ENCODE data around the gene USP22. TPM values are rescaled to one million over a fixed set of nuclear protein-coding genes. Genes with fewer than 3 reads are reported as not detected.

Gene USP22
- total RNA-seq, 4 donors from 2014 or later: 61.7 to 91.2 (median 78.0) TPM

DNA sequence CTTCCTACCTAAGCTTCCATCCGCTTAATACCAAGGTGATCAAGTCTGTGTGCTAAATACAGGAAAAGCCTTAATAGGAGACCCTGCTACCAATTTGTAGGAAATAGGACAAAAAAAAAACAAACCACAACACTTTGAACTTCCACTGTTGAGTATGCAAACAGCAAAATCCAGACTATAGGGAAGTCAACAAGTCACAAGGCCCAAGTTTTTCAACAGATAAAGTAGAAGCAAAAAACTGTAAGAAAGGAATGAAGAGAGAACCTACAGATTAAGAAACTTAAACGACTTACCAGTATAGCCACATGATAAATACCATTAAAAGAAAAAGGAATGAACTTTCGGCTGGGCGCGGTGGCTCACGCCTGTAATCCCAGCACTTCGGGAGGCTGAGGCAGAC lies 7.4 kb downstream of the USP22 start:
- Histone ChIP-seq H3K4me1 (peaks cover 37 to 99% (median 62%) of the 10 kb centered on the region in 3 donors), H3K27me3 (no peaks in the 10 kb centered on the region), H3K9me3 (no peaks in the 10 kb centered on the region), H3K27ac (peak overlapping the region in 3 of 4 donors; percentile 2 to 68 (median 46)), H3K36me3 (peaks cover 0 to 17% (median 0%) of the 10 kb centered on the region in 3 donors), H3K4me3 (no peak overlapping the region)
- TF ChIP-seq, protein P1, sequence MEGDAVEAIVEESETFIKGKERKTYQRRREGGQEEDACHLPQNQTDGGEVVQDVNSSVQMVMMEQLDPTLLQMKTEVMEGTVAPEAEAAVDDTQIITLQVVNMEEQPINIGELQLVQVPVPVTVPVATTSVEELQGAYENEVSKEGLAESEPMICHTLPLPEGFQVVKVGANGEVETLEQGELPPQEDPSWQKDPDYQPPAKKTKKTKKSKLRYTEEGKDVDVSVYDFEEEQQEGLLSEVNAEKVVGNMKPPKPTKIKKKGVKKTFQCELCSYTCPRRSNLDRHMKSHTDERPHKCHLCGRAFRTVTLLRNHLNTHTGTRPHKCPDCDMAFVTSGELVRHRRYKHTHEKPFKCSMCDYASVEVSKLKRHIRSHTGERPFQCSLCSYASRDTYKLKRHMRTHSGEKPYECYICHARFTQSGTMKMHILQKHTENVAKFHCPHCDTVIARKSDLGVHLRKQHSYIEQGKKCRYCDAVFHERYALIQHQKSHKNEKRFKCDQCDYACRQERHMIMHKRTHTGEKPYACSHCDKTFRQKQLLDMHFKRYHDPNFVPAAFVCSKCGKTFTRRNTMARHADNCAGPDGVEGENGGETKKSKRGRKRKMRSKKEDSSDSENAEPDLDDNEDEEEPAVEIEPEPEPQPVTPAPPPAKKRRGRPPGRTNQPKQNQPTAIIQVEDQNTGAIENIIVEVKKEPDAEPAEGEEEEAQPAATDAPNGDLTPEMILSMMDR (IDR thresholded peaks at IDR 0.05): no peak
- TF ChIP-seq POLR2A (IDR thresholded peaks at IDR 0.05): no peak
- DNase-seq: no peak
- WGBS, 2 donors: 68 to 82% methylated on average over 7 of the region's 7 CpGs
- intact Hi-C loops (cut with DNase I): no loop called here

DNA sequence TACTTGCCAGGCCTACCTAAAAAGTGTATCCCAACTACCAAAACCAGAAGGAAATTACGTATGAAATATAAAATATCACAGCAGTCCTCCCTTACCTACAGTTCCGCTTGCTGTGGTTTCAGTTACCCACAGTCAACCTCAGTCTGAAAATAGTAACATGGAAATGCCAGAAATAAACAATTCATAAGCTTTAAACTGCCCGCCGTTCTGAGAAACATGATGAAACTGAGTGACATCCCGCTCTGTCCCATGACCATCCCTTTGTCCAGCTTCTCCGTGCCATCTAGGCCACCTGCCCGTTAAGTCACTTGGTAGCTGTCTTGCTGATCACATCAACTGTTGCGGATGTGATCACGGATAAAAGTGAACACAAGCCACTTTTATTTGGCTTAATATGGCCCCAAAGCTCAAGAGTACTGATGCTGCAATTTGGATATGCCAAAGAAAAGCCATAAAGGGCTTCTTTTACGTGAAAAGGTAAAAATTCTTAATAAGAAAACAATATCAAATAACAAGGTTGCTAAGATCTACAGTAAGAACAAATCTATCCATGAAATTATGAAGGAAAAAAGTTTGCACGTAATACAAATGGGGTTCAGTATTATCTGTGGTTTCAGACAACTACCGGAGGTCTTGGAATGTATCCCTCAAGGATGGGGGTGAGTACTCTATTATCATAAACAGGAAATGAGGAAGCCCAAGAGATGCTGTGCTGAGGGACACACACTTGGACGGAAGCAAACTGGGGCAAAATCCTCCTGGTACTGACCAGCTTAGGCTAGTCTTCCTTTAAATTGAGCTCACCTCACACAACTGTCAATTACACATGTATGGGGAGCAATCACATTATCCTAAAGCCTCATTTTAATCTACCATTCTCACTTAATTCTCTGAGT lies 8.2 kb downstream of the USP22 start:
- intact Hi-C loops (cut with DNase I): no loop called here
- Histone ChIP-seq H3K27me3 (no peaks in the 10 kb centered on the region), H3K4me1 (peaks cover 37 to 99% (median 61%) of the 10 kb centered on the region in 3 donors), H3K27ac (peak overlapping the region in 3 of 4 donors; percentile 31 to 68 (median 46)), H3K9me3 (no peaks in the 10 kb centered on the region), H3K36me3 (peaks cover 0 to 17% (median 0%) of the 10 kb centered on the region in 3 donors), H3K4me3 (peak overlapping the region in 1 of 4 donors; percentile 37)
- DNase-seq: no peak
- TF ChIP-seq, protein P1 (IDR thresholded peaks at IDR 0.05): no peak
- no peak for TF ChIP-seq POLR2A (IDR thresholded peaks at IDR 0.05)
- 35 to 57% methylated on average over 10 to 13 of the region's 13 CpGs for WGBS, 2 donors

DNA sequence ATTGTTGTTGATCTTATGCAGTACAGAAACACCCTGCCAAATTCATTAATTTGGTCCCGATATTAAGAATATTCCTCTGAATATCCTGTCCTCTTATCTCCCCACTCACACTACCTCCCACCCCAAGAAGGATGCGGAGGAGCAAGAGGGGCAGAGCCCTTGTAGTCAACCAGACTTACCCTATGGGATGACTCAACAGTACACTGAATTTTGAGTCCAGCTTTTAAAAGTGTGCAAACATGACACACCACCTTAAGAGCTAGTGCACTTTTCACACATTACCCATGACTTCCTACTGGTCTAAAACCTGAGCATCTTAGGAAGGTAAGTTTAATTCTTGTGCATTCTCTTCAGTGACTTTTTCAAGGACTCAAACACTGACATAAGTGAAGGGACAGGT lies 9.5 kb downstream of the USP22 start:
- DNase-seq: no peak
- Histone ChIP-seq H3K4me1 (peaks cover 37 to 99% (median 70%) of the 10 kb centered on the region in 3 donors), H3K9me3 (no peaks in the 10 kb centered on the region), H3K27me3 (no peaks in the 10 kb centered on the region), H3K36me3 (peaks cover 0 to 11% (median 0%) of the 10 kb centered on the region in 3 donors), H3K4me3 (no peak overlapping the region), H3K27ac (no peak overlapping the region)
- WGBS, 2 donors: 74 to 75% methylated on average over 2 of the region's 2 CpGs
- TF ChIP-seq, protein P1 (IDR thresholded peaks at IDR 0.05): no peak
- no peak for TF ChIP-seq POLR2A (IDR thresholded peaks at IDR 0.05)
- intact Hi-C loops (cut with DNase I): no loop called here

DNA sequence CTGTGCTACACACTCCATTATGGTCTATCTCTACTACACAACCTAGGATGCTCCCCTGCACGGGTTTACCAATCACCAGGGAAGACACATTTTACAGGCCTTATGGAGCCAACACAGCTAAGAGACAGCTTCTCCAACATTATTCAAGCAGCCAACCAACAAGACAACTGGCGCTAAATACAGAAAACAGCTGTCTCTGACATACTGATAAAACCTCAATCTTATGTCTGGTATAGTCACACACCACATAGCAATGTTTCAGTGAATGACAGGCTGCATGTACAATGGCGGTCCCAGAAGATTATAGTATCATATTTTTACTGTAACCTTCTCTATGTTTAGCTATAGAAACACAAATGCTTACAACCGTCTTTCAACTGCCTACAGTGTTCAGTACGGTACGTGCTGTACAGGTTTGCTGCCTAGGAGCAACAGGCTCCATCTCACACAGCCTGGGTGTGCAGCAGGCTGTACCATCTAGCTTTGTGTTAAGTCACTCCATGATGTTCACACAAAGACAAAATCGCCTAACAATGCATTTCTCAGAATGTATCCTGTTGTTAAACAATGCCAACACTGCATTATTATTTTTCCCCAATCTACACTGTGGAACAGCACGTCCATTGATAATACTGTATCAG lies 10.9 kb downstream of the USP22 start:
- Histone ChIP-seq H3K27me3 (no peaks in the 10 kb centered on the region), H3K27ac (no peak overlapping the region), H3K36me3 (peaks cover 7 to 18% (median 12%) of the 10 kb centered on the region in 3 donors), H3K4me1 (peaks cover 32 to 90% (median 61%) of the 10 kb centered on the region in 3 donors), H3K9me3 (no peaks in the 10 kb centered on the region), H3K4me3 (no peak overlapping the region)
- intact Hi-C loops (cut with DNase I): no loop called here
- no peak for TF ChIP-seq POLR2A (IDR thresholded peaks at IDR 0.05)
- TF ChIP-seq, protein P1 (IDR thresholded peaks at IDR 0.05): no peak
- 66 to 76% methylated on average over 8 of the region's 8 CpGs for WGBS, 2 donors
- no peak for DNase-seq

DNA sequence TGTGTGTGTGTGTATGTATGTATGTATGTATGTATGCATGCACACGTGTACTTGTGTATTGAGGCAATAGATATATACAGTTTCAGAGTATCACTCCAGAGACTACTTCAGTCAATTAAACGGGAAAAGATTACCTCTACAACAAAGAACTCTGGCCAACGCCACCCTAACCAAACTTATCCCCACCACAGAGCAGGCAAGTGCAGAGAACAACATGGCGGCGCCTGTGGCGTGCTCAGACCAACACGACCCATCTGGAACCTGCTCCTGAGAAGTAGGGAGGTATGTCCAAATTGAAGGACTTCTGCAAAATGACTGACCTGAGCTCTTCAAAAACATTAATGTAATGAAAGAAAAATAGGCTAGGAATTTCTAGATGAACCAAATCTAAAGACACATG lies 12.4 kb downstream of the USP22 start:
- Histone ChIP-seq H3K27me3 (no peaks in the 10 kb centered on the region), H3K9me3 (no peaks in the 10 kb centered on the region), H3K27ac (peak overlapping the region in 1 of 4 donors; percentile 48), H3K36me3 (peaks cover 14 to 33% (median 16%) of the 10 kb centered on the region in 3 donors), H3K4me3 (no peak overlapping the region), H3K4me1 (peaks cover 24 to 85% (median 47%) of the 10 kb centered on the region in 3 donors)
- intact Hi-C loops (cut with DNase I): no loop called here
- TF ChIP-seq, protein P1 (IDR thresholded peaks at IDR 0.05): no peak
- no peak for TF ChIP-seq POLR2A (IDR thresholded peaks at IDR 0.05)
- 73 to 81% methylated on average over 7 of the region's 7 CpGs for WGBS, 2 donors
- no peak for DNase-seq

All from esophagus squamous epithelium (tissue), 5 donors.